Myocyte (in vitro differentiated cells): ENCODE measurements around the gene NPLOC4. TPM values are rescaled to one million over a fixed set of nuclear protein-coding genes. Genes with fewer than 3 reads are reported as not detected.
A peak's percentile ranks its signal among the peaks of the same experiment; 100 is the strongest.
"Not testable (repeated sequence)": the region's sequence is repeated elsewhere in the genome, so short reads cannot be mapped to it uniquely, and the experiment has no call there.

Experiments used
- DNase-seq: peaks from one replicate; pipeline ENCODE4 v3.0.0-alpha.2; 2012; ENCODE audit warnings: low read depth
- polyA plus RNA-seq: library from polyadenylated mRNA; unstranded; fragments of >200 nt; gene quantifications from one replicate; pipeline ENCODE4 v1.2.1, GENCODE V29; 2012; ENCODE audit warnings: missing spikeins
- total RNA-seq: library from RNA; depleted of rRNA; stranded (reverse); fragments of >200 nt; gene quantifications from 2 replicates; pipeline ENCODE4 v1.2.3, GENCODE V29; 2014

NPLOC4 gene
- 94.7 and 96.8 TPM in 2 replicates for total RNA-seq
- polyA plus RNA-seq = 105 TPM

DNA sequence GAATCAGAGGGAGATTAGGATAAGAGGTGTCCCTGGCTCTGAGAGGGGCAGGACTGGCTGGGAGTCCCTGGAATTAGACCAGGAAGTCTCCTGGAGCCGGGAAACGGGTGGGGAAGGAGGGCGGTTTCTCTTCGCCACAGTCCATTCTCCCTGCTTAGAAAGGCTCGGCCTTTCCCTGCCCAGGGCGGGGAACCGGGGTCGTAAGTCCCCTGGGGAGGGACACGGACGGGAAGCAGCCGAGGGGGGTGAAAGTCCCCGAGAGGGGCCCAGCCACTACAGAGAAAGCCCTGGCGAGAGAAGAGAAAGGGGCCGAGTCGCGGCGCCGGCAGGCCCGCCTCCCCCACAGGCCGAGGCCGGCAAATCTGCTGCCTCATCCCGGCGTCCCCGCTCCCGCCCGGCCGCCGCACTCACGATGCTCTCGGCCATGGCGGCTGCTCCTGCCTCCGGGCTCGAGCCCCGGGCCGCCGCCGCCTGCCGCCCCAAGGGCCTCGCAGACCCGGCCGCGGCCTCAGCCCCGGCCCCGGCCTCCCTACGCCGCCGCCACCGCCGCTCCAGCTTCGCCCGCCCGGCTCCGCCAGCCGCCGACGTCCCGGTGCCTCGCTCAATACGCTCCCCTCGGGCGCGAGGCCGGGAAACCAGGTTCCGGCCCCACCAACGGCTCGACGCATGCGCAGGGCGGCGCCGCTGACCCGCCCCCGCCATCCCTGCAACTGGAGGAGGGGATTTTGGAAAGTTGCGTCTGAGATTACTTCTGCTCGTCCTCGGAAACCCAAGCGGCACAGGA, at the start of gene NPLOC4, which contains the start of gene TSPAN10:
NPLOC4 (minus strand) TSS at position 608 of the 784 bp plus-strand sequence; CDS start at position 426, 182 bp downstream.
TSPAN10 (plus strand) TSS at position 692 of the 784 bp plus-strand sequence. CDS start 5,217 bp downstream, outside the sequence.
- peak; percentile 88 for DNase-seq

DNA sequence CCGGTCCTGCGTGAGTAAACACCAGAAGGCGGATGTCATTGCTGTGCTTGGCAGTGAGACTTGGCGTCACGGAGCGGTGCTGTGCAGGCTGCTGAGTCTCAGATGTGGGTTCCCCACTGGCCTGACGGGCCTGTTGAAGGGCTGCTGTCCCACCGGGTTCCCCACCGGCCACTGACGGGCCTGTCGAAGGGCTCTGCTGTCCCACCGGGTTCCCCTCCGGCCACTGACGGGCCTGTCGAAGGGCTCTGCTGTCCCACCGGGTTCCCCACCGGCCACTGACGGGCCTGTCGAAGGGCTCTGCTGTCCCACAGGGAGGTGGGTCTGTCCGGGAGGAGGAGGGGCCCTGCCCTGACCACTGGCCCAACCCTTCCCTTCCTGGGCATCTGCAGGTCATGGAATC, 49.7 kb upstream of the NPLOC4 start:
- DNase-seq = no peak

DNA sequence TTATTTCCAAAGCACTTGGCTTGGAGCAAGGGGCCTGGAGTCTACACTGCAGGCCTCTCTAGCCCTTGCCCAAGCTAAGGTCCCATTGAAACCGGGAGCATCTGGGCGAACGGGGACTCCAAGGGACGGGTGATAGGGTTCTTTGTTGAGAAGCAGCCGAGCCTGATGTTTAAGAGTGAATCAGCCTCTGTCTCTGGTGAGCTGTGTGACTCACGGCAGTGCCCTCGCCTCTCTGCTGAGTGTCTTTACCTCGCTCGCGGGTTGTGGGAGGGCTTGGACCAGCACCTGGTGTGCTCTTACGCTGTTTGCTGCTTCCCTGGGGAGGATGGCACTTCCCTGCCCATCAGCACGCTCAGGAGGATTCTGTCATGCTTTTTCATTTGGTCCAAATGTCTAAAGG, 48.2 kb upstream of the NPLOC4 start:
- peak; percentile 42 for DNase-seq

DNA sequence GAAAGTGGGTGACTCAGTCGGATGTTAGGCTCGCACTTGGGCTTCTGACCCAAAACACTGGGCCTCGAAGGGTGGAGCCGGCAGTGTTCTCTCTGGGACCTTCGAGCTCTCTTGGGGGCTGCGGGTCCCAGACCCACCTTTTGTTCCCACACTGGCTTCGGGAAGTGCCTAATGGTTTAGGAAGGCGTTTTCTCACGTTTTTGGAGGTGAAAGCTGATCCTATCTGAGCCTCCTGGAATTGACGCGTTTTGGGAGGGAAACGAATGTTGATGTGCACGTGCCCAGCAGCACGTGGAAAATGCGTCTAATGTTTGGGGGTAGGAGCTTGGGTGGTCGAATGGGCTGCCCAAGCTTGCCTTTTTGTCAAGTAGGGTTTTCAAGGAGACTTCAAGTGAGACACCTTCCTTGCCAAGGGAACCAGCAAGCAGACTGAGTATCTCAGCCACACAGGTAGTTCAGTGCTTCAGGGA, 47.6 kb upstream of the NPLOC4 start:
- no peak for DNase-seq

GRCh38 chr17:81683584-81684441, 46.9 kb upstream of the NPLOC4 start, which contains the start of the genes ARL16 and HGS:
Gene ARL16 (minus strand): TSS chr17:81683797. CDS start chr17:81683753, 44 bp downstream.
Gene HGS (plus strand): TSS chr17:81684011. CDS start chr17:81684067, 56 bp downstream.
- peak; percentile 99 for DNase-seq

DNA sequence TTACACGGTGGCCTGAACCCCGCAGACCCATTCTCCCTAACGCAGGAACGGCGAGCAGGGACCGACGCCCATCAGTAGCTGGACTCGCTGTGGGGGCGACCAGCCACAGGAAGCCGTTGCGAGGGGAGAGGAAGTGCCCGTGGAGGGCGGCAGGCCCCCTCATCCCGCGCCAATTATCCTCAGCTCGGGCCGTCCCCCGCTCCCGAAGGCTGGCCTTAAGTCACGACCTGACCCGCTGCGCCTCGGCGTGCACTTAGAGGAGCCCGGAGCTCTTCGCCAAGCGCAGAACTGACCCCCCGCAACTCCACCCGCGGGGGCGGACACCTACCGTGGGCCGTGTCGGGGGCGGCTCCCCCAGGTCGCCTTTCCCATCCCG, 46.3 kb upstream of the NPLOC4 start:
- no peak for DNase-seq

DNA sequence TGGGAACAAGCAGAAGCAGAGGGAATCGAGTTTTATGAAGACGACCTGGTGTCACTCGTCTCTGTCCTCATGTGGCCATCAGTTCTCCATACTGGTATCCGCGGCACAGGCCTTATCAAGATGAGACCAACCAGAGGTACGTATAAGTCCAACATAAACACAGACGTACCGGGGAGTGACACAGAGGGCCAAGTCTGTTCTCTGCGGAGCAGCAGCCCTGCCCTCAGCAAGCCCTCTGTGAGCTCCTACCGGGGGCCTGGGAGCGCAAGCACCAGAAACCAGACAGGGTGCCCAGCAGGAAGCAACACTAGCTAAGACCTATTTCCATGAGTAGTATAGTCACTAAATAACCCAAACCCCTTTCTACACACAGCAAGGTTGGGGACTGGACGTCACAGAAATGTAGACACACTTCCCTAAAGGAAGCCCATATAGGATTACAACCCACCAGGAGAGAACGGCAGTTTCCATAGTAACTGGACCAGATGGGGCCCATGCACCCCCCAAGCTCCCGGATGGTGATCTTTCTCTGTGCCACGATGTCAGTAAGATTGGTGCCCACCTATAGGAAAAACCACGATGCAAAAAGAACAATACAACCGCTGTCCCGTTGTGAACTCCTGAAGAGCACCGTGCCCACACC, 45.8 kb upstream of the NPLOC4 start:
- no peak for DNase-seq

GRCh38 chr17:81681672-81682071, 44.8 kb upstream of the NPLOC4 start:
- no peak for DNase-seq

DNA sequence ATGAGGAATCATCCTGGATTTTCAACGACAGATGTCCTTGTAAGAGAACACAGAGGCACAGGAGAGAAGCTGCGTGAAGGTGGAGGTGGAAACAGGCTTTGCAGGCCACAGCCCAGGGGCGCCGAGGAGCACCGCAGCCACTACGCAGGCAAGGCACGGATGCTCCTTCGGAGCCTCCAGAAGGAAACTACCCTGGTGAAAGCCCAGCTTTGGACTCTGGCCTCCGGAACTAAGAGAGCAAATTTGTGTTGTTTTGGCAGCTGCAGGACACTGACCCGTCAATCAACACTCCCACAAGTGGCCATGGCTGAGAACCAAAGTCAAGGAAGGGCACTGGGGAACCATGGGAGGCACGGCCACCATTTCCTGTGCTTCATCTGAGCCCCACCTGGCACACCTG, 43.2 kb upstream of the NPLOC4 start:
- DNase-seq = no peak

DNA sequence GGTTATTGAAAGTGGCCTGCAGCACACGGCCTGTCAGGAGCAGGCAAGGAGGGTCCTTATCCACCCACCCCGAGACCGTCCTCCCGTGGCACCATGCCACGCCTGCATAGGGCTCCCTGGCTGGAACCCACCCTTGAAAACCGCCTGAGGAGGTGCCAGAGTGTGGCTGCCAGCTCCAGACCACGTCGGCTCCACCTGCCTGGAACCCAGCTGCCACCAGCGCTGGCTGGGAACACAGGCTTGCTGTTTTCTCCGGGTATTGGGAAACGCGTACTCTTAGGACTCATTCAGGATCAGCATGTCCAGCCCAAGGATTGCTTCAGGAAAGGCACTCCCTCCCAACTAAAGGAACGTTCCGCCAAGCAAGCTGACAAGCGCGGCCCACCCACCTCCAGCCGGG, 40.0 kb upstream of the NPLOC4 start:
- no peak for DNase-seq

GRCh38 chr17:81675515-81676221, 38.8 kb upstream of the NPLOC4 start:
- not testable (repeated sequence) for DNase-seq

- DNase-seq = no peak
These were observed 36.8 kb upstream of the NPLOC4 start for GRCh38 chr17:81673561-81674258.

DNA sequence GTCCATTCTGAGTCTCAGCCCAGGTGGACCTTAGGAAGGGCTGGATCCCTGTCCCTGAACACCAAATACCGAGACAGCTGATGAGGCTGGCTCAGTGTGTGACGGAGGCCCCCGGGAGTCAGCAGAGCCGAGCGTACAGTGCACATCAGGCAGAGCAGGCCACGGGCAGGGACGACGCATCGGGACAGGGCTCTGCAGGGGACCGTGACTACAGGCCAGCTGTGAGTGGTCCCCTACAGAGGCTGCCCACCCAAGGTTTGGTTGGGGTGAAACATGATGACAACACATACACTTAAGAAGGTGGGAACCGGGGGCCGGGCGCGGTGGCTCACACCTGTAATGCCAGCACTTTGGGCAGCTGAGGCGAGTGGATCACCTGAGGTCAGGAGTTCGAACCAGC, 36.0 kb upstream of the NPLOC4 start:
- no peak for DNase-seq

- DNase-seq = no peak
These were observed 35.6 kb upstream of the NPLOC4 start for GRCh38 chr17:81672504-81672903.

DNA sequence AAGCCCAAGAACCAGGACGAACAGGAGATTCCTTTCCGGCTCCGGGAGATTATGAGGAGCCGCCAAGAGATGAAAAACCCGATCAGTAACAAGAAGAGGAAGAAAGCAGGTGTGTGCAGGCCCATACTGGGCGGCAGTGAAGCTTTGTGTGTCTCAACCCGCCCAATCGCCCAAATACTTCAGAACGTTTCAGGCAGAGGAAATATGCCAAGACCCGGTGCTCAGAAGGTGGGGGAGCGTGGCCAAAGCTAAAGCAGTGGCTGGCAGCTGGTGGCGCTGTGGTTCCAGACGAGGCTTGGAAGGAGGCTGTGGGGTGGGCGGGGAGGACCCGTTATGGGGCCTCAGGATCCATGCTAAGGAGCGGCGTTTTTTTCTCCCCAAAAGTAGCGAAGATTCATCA, 30.8 kb upstream of the NPLOC4 start:
- DNase-seq = no peak

- DNase-seq = peak; percentile 96
These were observed 29.7 kb upstream of the NPLOC4 start, which contains the start of the genes CCDC137 and OXLD1 for GRCh38 chr17:81666342-81667191. Gene CCDC137 (plus strand): TSS chr17:81666737. CDS start chr17:81666767, 30 bp downstream. Gene OXLD1 (minus strand): TSS chr17:81666605. CDS start chr17:81666577, 28 bp downstream.

- DNase-seq = no peak
These were observed 29.1 kb upstream of the NPLOC4 start for GRCh38 chr17:81666092-81666341.

DNA sequence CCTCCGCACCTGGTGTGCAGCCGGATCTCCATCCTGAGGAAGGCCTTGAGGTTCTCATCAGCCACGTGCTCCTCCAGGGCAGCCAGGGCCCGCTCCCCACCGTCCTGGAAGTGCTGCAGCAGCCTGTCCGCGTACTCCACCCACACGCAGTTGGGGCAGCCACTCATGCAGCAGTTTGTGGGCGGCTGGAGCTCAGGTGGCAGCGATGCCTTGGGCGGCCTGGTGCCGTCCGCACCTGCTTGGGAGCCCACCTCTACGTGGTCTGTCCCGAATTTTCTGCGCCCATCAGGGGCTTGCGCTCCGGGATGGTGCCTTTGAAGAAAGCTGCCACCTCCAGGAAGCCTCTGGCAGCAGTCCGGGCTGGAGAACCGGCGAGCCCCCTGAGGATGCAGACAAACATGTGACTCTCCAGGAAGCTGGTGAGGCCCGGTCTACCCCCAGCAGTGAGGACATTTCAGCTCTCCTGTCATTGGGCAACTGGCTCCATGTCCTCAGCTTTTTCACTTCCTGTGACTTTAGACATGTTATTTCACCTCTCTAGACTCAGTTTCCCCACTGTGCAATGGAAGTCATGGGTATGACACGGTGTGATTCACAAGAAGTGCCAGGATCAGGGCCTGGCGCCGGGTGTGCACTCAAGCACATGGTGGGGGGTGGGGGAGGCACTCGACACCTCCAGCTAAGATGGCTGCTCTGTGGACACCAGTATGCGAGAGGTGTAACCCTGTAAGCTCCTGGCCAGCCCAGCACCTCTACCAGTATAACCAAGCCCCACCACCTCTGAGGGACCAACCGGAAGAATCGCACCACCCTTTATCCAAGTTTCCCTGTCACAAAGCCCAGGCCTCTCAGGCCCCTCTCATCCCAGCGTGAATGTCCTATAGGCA, 28.5 kb upstream of the NPLOC4 start:
- DNase-seq = no peak
